HepG2 (cell line): ENCODE measurements around the gene PPP1R1B. TPM values are rescaled to one million over a fixed set of nuclear protein-coding genes. Genes with fewer than 3 reads are reported as not detected.

Experiments used
- ADNP ChIP-seq: sonication (generic); formaldehyde crosslinking; IDR thresholded peaks from 2 replicates; pipeline ENCODE4 v1.4.0; 2020; ENCODE audit warnings: missing genetic modification reagents
- HOXA3 ChIP-seq: sonication (generic); formaldehyde crosslinking; IDR thresholded peaks from 2 replicates; pipeline ENCODE4 v1.5.0; 2020; ENCODE audit warnings: missing genetic modification reagents
- LCORL ChIP-seq, 2 experiments: fragments of 450-650 bp in 1 of 2; sonication (generic) in 1 of 2; formaldehyde crosslinking in 1 of 2; IDR thresholded peaks; 2 replicates each; pipeline versions ENCODE4 v1.5.0 to v1.6.1; 2017 to 2020; ENCODE audit warnings: antibody characterized with exemption in 1 of 2, missing genetic modification reagents in 1 of 2
- NRL ChIP-seq: sonication (generic); formaldehyde crosslinking; IDR thresholded peaks from 2 replicates; pipeline ENCODE4 v1.5.0; 2020; ENCODE audit warnings: missing genetic modification reagents, mild to moderate bottlenecking, moderate library complexity, borderline replicate concordance
- RARG ChIP-seq: sonication (generic); formaldehyde crosslinking; IDR thresholded peaks from 2 replicates; pipeline ENCODE4 v1.4.0; 2020; ENCODE audit warnings: low read depth, mild to moderate bottlenecking, missing genetic modification reagents
- RCOR2 ChIP-seq: IDR thresholded peaks from 2 replicates; pipeline ENCODE4 v1.6.1; 2016; ENCODE audit warnings: missing biosample characterization, missing genetic modification reagents
- SAP130 ChIP-seq: IDR thresholded peaks from 2 replicates; pipeline ENCODE4 v1.6.1; 2016; ENCODE audit warnings: low read depth
- SYNCRIP ChIP-seq: fragments of 200-400 bp; formaldehyde crosslinking; IDR thresholded peaks from 2 replicates; pipeline ENCODE4 v1.6.1; 2018; ENCODE audit warnings: mild to moderate bottlenecking, low read depth, low read length; ENCODE audit not compliant: insufficient read depth
- ZNF713 ChIP-seq: sonication (generic); formaldehyde crosslinking; IDR thresholded peaks from 2 replicates; pipeline ENCODE4 v1.4.0; 2020; ENCODE audit warnings: mild to moderate bottlenecking, missing genetic modification reagents
- polyA plus RNA-seq, 8 experiments: library from polyadenylated mRNA; depleted of rRNA in 3 of 8; stranded (reverse) in 7 of 8; unstranded in 1 of 8; fragments of >200 nt; fragmentation: Illumina TruSeq in 4 of 8; extraction: Trizol in 4 of 8; gene quantifications; 2 replicates each; pipeline versions ENCODE4 v1.2.1 to v1.2.3, GENCODE V29; 2011 to 2016; ENCODE audit warnings: low read depth in 4 of 8, missing spikeins in 1 of 8, mixed read lengths in 1 of 8; ENCODE audit not compliant: insufficient read depth in 1 of 8
- total RNA-seq, 5 experiments: library from RNA; depleted of rRNA; stranded (reverse); fragments of >200 nt; fragmentation: Illumina TruSeq; extraction: Trizol; gene quantifications; 2 replicates each; pipeline ENCODE4 v1.2.3, GENCODE V29; 2016; ENCODE audit warnings: low read depth in 1 of 5
- TF ChIP-seq, protein P1 (sequence below), 2 experiments: IDR thresholded peaks; 2 replicates each; pipeline ENCODE4 v1.6.1; 2011 to 2012; ENCODE audit warnings: low read length in 2 of 2, borderline replicate concordance in 1 of 2, low read depth in 1 of 2, mild to moderate bottlenecking in 1 of 2, moderate library complexity in 1 of 2
- TF ChIP-seq, protein P2 (sequence below): sonication (generic); formaldehyde crosslinking; IDR thresholded peaks from 2 replicates; pipeline ENCODE4 v1.4.0; 2020; ENCODE audit warnings: missing genetic modification reagents, mild to moderate bottlenecking, borderline replicate concordance
- TF ChIP-seq, protein P3 (sequence below): sonication (generic); formaldehyde crosslinking; IDR thresholded peaks from 2 replicates; pipeline ENCODE4 v1.4.0; 2020; ENCODE audit warnings: missing genetic modification reagents
- TF ChIP-seq, protein P4 (sequence below): fragments of 450-650 bp; IDR thresholded peaks from 2 replicates; pipeline ENCODE4 v1.6.1; 2017

PPP1R1B gene
- total and polyA plus RNA-seq, 2 of the 13 experiments (the other 11 are each of a cell fraction or from before 2014, with no cell fraction given), result 0.08 TPM; not detected in 1

DNA sequence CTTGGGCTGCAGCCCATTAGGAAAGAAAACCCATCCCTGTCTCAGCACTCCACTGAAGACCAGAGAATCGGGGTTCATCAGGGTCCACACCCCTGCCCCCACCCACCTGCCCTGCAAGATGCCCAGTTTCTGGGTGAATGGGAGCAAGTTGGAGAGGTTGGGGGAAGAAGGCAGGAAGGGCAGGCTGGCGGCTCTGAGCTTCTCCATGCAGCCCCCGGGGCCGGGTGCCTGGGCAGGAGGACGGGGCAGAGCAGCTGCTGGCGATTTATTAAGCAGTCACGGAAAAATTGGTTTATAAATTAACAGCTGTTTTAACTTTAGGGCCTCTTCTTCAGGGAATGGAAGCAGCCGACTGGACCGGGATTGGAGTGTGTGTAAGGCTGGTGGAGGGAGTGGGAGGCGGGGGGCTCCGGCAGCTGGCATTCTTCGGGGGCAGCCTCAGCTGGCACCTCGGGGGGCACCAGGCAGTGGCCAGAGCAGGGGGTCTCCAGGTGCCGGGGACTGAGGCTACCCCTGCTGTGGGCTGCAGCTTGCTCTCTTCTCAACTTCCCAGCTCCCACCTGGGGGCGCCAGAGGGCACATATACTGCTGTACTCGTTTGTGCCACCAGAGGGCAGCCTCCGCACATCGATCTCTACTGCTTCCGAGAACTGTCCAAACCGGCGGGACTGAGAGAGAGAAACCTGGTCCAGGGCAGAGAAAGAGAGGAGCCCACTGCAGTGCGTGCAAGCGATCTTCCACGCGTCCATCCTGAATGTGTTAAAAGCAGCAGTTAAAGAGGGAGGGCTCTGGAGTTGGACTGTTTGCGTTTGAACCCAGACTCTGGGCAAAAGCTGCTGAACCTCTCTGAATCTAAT, 5.0 kb upstream of the PPP1R1B start (continued):
- TF ChIP-seq, protein P1, sequence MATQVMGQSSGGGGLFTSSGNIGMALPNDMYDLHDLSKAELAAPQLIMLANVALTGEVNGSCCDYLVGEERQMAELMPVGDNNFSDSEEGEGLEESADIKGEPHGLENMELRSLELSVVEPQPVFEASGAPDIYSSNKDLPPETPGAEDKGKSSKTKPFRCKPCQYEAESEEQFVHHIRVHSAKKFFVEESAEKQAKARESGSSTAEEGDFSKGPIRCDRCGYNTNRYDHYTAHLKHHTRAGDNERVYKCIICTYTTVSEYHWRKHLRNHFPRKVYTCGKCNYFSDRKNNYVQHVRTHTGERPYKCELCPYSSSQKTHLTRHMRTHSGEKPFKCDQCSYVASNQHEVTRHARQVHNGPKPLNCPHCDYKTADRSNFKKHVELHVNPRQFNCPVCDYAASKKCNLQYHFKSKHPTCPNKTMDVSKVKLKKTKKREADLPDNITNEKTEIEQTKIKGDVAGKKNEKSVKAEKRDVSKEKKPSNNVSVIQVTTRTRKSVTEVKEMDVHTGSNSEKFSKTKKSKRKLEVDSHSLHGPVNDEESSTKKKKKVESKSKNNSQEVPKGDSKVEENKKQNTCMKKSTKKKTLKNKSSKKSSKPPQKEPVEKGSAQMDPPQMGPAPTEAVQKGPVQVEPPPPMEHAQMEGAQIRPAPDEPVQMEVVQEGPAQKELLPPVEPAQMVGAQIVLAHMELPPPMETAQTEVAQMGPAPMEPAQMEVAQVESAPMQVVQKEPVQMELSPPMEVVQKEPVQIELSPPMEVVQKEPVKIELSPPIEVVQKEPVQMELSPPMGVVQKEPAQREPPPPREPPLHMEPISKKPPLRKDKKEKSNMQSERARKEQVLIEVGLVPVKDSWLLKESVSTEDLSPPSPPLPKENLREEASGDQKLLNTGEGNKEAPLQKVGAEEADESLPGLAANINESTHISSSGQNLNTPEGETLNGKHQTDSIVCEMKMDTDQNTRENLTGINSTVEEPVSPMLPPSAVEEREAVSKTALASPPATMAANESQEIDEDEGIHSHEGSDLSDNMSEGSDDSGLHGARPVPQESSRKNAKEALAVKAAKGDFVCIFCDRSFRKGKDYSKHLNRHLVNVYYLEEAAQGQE (IDR thresholded peaks at IDR 0.05; ENCODE audit: borderline replicate concordance in 1 of 2, low read depth in 1 of 2, low read length in 2 of 2), result peak; percentile 38 to 89
- TF ChIP-seq LCORL (IDR thresholded peaks at IDR 0.05) (no peak), LCORL (CRISPR knock-in tag; IDR thresholded peaks at IDR 0.05) (peak; percentile 75), RCOR2 (CRISPR knock-in tag) (0 out of 2 replicates have a peak, but pooled peaks have one; percentile 43), SAP130 (CRISPR knock-in tag) (peak; percentile 75), NRL (peak; percentile 47; the same call in 1 of the 2 replicates), RARG (CRISPR knock-in tag) (no peak), ADNP (no peak), SYNCRIP (no peak), ZNF713 (CRISPR knock-in tag) (0 out of 2 replicates have a peak, but pooled peaks have one; percentile 49), HOXA3 (CRISPR knock-in tag) (peak; percentile 80)
- TF ChIP-seq, protein P2, sequence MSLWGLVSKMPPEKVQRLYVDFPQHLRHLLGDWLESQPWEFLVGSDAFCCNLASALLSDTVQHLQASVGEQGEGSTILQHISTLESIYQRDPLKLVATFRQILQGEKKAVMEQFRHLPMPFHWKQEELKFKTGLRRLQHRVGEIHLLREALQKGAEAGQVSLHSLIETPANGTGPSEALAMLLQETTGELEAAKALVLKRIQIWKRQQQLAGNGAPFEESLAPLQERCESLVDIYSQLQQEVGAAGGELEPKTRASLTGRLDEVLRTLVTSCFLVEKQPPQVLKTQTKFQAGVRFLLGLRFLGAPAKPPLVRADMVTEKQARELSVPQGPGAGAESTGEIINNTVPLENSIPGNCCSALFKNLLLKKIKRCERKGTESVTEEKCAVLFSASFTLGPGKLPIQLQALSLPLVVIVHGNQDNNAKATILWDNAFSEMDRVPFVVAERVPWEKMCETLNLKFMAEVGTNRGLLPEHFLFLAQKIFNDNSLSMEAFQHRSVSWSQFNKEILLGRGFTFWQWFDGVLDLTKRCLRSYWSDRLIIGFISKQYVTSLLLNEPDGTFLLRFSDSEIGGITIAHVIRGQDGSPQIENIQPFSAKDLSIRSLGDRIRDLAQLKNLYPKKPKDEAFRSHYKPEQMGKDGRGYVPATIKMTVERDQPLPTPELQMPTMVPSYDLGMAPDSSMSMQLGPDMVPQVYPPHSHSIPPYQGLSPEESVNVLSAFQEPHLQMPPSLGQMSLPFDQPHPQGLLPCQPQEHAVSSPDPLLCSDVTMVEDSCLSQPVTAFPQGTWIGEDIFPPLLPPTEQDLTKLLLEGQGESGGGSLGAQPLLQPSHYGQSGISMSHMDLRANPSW (CRISPR knock-in tag), result 0 out of 2 replicates have a peak, but pooled peaks have one; percentile 25
- TF ChIP-seq, protein P3, sequence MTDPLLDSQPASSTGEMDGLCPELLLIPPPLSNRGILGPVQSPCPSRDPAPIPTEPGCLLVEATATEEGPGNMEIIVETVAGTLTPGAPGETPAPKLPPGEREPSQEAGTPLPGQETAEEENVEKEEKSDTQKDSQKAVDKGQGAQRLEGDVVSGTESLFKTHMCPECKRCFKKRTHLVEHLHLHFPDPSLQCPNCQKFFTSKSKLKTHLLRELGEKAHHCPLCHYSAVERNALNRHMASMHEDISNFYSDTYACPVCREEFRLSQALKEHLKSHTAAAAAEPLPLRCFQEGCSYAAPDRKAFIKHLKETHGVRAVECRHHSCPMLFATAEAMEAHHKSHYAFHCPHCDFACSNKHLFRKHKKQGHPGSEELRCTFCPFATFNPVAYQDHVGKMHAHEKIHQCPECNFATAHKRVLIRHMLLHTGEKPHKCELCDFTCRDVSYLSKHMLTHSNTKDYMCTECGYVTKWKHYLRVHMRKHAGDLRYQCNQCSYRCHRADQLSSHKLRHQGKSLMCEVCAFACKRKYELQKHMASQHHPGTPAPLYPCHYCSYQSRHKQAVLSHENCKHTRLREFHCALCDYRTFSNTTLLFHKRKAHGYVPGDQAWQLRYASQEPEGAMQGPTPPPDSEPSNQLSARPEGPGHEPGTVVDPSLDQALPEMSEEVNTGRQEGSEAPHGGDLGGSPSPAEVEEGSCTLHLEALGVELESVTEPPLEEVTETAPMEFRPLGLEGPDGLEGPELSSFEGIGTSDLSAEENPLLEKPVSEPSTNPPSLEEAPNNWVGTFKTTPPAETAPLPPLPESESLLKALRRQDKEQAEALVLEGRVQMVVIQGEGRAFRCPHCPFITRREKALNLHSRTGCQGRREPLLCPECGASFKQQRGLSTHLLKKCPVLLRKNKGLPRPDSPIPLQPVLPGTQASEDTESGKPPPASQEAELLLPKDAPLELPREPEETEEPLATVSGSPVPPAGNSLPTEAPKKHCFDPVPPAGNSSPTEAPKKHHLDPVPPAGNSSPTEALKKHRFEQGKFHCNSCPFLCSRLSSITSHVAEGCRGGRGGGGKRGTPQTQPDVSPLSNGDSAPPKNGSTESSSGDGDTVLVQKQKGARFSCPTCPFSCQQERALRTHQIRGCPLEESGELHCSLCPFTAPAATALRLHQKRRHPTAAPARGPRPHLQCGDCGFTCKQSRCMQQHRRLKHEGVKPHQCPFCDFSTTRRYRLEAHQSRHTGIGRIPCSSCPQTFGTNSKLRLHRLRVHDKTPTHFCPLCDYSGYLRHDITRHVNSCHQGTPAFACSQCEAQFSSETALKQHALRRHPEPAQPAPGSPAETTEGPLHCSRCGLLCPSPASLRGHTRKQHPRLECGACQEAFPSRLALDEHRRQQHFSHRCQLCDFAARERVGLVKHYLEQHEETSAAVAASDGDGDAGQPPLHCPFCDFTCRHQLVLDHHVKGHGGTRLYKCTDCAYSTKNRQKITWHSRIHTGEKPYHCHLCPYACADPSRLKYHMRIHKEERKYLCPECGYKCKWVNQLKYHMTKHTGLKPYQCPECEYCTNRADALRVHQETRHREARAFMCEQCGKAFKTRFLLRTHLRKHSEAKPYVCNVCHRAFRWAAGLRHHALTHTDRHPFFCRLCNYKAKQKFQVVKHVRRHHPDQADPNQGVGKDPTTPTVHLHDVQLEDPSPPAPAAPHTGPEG (CRISPR knock-in tag), result peak; percentile 62; the same call in 1 of the 2 replicates
- TF ChIP-seq, protein P4, sequence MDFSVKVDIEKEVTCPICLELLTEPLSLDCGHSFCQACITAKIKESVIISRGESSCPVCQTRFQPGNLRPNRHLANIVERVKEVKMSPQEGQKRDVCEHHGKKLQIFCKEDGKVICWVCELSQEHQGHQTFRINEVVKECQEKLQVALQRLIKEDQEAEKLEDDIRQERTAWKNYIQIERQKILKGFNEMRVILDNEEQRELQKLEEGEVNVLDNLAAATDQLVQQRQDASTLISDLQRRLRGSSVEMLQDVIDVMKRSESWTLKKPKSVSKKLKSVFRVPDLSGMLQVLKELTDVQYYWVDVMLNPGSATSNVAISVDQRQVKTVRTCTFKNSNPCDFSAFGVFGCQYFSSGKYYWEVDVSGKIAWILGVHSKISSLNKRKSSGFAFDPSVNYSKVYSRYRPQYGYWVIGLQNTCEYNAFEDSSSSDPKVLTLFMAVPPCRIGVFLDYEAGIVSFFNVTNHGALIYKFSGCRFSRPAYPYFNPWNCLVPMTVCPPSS, result no peak
